Measurements from ENCODE around the gene HIRA. TPM values are rescaled to one million over a fixed set of nuclear protein-coding genes. Genes with fewer than 3 reads are reported as not detected.
"Not testable (repeated sequence)": the region's sequence is repeated elsewhere in the genome, so short reads cannot be mapped to it uniquely, and the experiment has no call there.

The HIRA gene
- total RNA-seq, 1 donor from 2014 or later, result 14.7 TPM

GRCh38 chr22:19356708-19357269 lies 74.7 kb downstream of the HIRA start:
- no peak for DNase-seq (ENCODE audit: low read depth in 2 of 2)

- DNase-seq (ENCODE audit: low read depth in 2 of 2), result no peak
These were observed 75.9 kb downstream of the HIRA start for GRCh38 chr22:19355413-19356157.

- DNase-seq (ENCODE audit: low read depth in 2 of 2), result no peak
These were observed 77.3 kb downstream of the HIRA start for GRCh38 chr22:19354201-19354600.

- DNase-seq (ENCODE audit: low read depth in 2 of 2), result no peak
These were observed 78.0 kb downstream of the HIRA start for GRCh38 chr22:19353363-19354131.

GRCh38 chr22:19352766-19353165 lies 78.8 kb downstream of the HIRA start:
- DNase-seq (ENCODE audit: low read depth in 2 of 2), result no peak

- no peak for DNase-seq (ENCODE audit: low read depth in 2 of 2)
These were observed 79.3 kb downstream of the HIRA start for GRCh38 chr22:19352217-19352616.

GRCh38 chr22:19351604-19352003 lies 79.9 kb downstream of the HIRA start:
- DNase-seq (ENCODE audit: low read depth in 2 of 2), result no peak

GRCh38 chr22:19350947-19351346 lies 80.6 kb downstream of the HIRA start:
- DNase-seq (ENCODE audit: low read depth in 2 of 2), result no peak

- no peak for DNase-seq (ENCODE audit: low read depth in 2 of 2)
These were observed 81.1 kb downstream of the HIRA start for GRCh38 chr22:19350476-19350859.

- DNase-seq (ENCODE audit: low read depth in 2 of 2), result no peak
These were observed 81.6 kb downstream of the HIRA start for GRCh38 chr22:19349778-19350475.

- DNase-seq (ENCODE audit: low read depth in 2 of 2), result no peak
These were observed 84.8 kb downstream of the HIRA start for GRCh38 chr22:19346677-19347265.

GRCh38 chr22:19344420-19344819 lies 87.1 kb downstream of the HIRA start:
- DNase-seq (ENCODE audit: low read depth in 2 of 2), result no peak

GRCh38 chr22:19343470-19343869 lies 88.1 kb downstream of the HIRA start:
- no peak for DNase-seq (ENCODE audit: low read depth in 2 of 2)

- DNase-seq (ENCODE audit: low read depth in 2 of 2), result no peak
These were observed 90.0 kb downstream of the HIRA start for GRCh38 chr22:19341500-19341899.

- no peak for DNase-seq (ENCODE audit: low read depth in 2 of 2)
These were observed 94.4 kb downstream of the HIRA start for GRCh38 chr22:19337137-19337536.

GRCh38 chr22:19336133-19337075 lies 95.1 kb downstream of the HIRA start:
- DNase-seq (ENCODE audit: low read depth in 2 of 2), result no peak

GRCh38 chr22:19331975-19332374 lies 99.6 kb downstream of the HIRA start:
- DNase-seq (ENCODE audit: low read depth in 2 of 2), result no peak

- DNase-seq (ENCODE audit: low read depth in 2 of 2), result no peak
These were observed 100.1 kb downstream of the HIRA start for GRCh38 chr22:19331474-19331873.

GRCh38 chr22:19330865-19331418 lies 100.6 kb downstream of the HIRA start:
- DNase-seq (ENCODE audit: low read depth in 2 of 2), result no peak

GRCh38 chr22:19330205-19330604 lies 101.3 kb downstream of the HIRA start:
- not testable (repeated sequence) for DNase-seq (ENCODE audit: low read depth in 2 of 2)

All from lung microvascular endothelial cell (primary cell).